HepG2 (cell line): ENCODE results near the gene MCM8.

ENCODE experiments used
- BRCA1 ChIP-seq: sonication (generic); formaldehyde crosslinking; IDR thresholded peaks from 2 replicates; pipeline ENCODE4 v1.4.0; 2020; ENCODE audit warnings: missing genetic modification reagents
- JUNB ChIP-seq: sonication (generic); formaldehyde crosslinking; IDR thresholded peaks from 2 replicates; pipeline ENCODE4 v1.8.0; 2022; ENCODE audit warnings: missing genetic modification reagents, mild to moderate bottlenecking, borderline replicate concordance
- MYC ChIP-seq: sonication (generic); formaldehyde crosslinking; IDR thresholded peaks from 2 replicates; pipeline ENCODE4 v1.9.0; 2021; ENCODE audit warnings: missing genetic modification reagents, borderline replicate concordance

GRCh38 chr20:5936238-5936637, 14.2 kb upstream of the MCM8 start:
- TF ChIP-seq BRCA1 (CRISPR knock-in tag) (no peak), MYC (CRISPR knock-in tag) (no peak), JUNB (CRISPR knock-in tag) (no peak)
